Fibroblast of peridontal ligament (primary cell): Measurements from ENCODE around the gene SLC38A10.

Source experiments
- DNase-seq: peaks from one replicate; pipeline ENCODE4 v3.0.0-alpha.2; 2010; ENCODE audit errors: extremely low read depth

The SLC38A10 gene

GRCh38 chr17:81298991-81299738 is 4.1 kb upstream of the SLC38A10 start:
- no peak for DNase-seq

- no peak for DNase-seq
Measured at GRCh38 chr17:81298325-81298990, 3.4 kb upstream of the SLC38A10 start.

GRCh38 chr17:81295676-81296381 is 722 bp upstream of the SLC38A10 start:
- DNase-seq = peak; percentile 31

GRCh38 chr17:81294512-81295030 is 536 bp downstream of the SLC38A10 start:
- peak; percentile 6 for DNase-seq

GRCh38 chr17:81292450-81292849 is 2.7 kb downstream of the SLC38A10 start:
- DNase-seq = no peak

GRCh38 chr17:81291662-81292061 is 3.4 kb downstream of the SLC38A10 start:
- DNase-seq = peak; percentile 46

GRCh38 chr17:81290230-81290629 is 4.9 kb downstream of the SLC38A10 start:
- DNase-seq = no peak

GRCh38 chr17:81289627-81290026 is 5.5 kb downstream of the SLC38A10 start:
- no peak for DNase-seq

- no peak for DNase-seq
Measured at GRCh38 chr17:81288715-81289114, 6.4 kb downstream of the SLC38A10 start.

GRCh38 chr17:81287741-81288430 is 7.2 kb downstream of the SLC38A10 start:
- DNase-seq = no peak

GRCh38 chr17:81287152-81287551 is 8.0 kb downstream of the SLC38A10 start:
- no peak for DNase-seq

- DNase-seq = no peak
Measured at GRCh38 chr17:81286491-81287145, 8.5 kb downstream of the SLC38A10 start.

- no peak for DNase-seq
Measured at GRCh38 chr17:81285894-81286293, 9.2 kb downstream of the SLC38A10 start.

GRCh38 chr17:81285179-81285878 is 9.8 kb downstream of the SLC38A10 start:
- DNase-seq = peak; percentile 57

- DNase-seq = no peak
Measured at GRCh38 chr17:81282876-81283275, 12.2 kb downstream of the SLC38A10 start.

GRCh38 chr17:81282141-81282540 is 13.0 kb downstream of the SLC38A10 start:
- no peak for DNase-seq

- no peak for DNase-seq
Measured at GRCh38 chr17:81280571-81280970, 14.5 kb downstream of the SLC38A10 start.

GRCh38 chr17:81279278-81280275 is 15.5 kb downstream of the SLC38A10 start:
- no peak for DNase-seq

- no peak for DNase-seq
Measured at GRCh38 chr17:81278831-81279230, 16.3 kb downstream of the SLC38A10 start.
